CD1c-positive myeloid dendritic cell (primary cell): Measurements from ENCODE around the gene WDFY4.

Experiments
- DNase-seq: peaks from one replicate; pipeline ENCODE4 v3.0.0-alpha.2; 2016; ENCODE audit errors: extremely low spot score

The WDFY4 gene

GRCh38 chr10:48772059-48772458 lies 87.4 kb downstream of the WDFY4 start:
- no peak for DNase-seq

GRCh38 chr10:48773580-48773979 lies 88.9 kb downstream of the WDFY4 start:
- no peak for DNase-seq

GRCh38 chr10:48774416-48775205 lies 89.9 kb downstream of the WDFY4 start:
- no peak for DNase-seq

- no peak for DNase-seq
Measured at GRCh38 chr10:48775206-48775517, 90.5 kb downstream of the WDFY4 start.

- no peak for DNase-seq
Measured at GRCh38 chr10:48776005-48776522, 91.4 kb downstream of the WDFY4 start.

- DNase-seq: no peak
Measured at GRCh38 chr10:48776528-48776927, 91.9 kb downstream of the WDFY4 start.

GRCh38 chr10:48777110-48777509 lies 92.4 kb downstream of the WDFY4 start:
- no peak for DNase-seq

GRCh38 chr10:48778193-48778857 lies 93.7 kb downstream of the WDFY4 start:
- no peak for DNase-seq

GRCh38 chr10:48779077-48779476 lies 94.4 kb downstream of the WDFY4 start:
- DNase-seq: no peak

GRCh38 chr10:48779546-48780152 lies 95.0 kb downstream of the WDFY4 start:
- no peak for DNase-seq

- DNase-seq: no peak
Measured at GRCh38 chr10:48780341-48780740, 95.7 kb downstream of the WDFY4 start.

GRCh38 chr10:48782386-48782785 lies 97.7 kb downstream of the WDFY4 start:
- no peak for DNase-seq

- no peak for DNase-seq
Measured at GRCh38 chr10:48784031-48784430, 99.4 kb downstream of the WDFY4 start.

GRCh38 chr10:48785796-48786195 lies 101.1 kb downstream of the WDFY4 start:
- DNase-seq: no peak

- peak; percentile 29 for DNase-seq
Measured at GRCh38 chr10:48786606-48787282, 102.1 kb downstream of the WDFY4 start.

- DNase-seq: no peak
Measured at GRCh38 chr10:48788554-48788953, 103.9 kb downstream of the WDFY4 start.

GRCh38 chr10:48789486-48790456 lies 105.1 kb downstream of the WDFY4 start:
- no peak for DNase-seq

- no peak for DNase-seq
Measured at GRCh38 chr10:48790457-48791044, 105.9 kb downstream of the WDFY4 start.

- no peak for DNase-seq
Measured at GRCh38 chr10:48791267-48791928, 106.7 kb downstream of the WDFY4 start.

GRCh38 chr10:48792121-48792520 lies 107.4 kb downstream of the WDFY4 start:
- DNase-seq: no peak
